HG03342 (cell line): ENCODE results near the gene DGCR2.
"Not testable (repeated sequence)": the region's sequence is repeated elsewhere in the genome, so short reads cannot be mapped to it uniquely, and the experiment has no call there.

Source experiments
- ATAC-seq: cut with Tn5 transposase; IDR thresholded peaks from one replicate; pipeline ENCODE4 v1.9.1; 2021; ENCODE audit warnings: mild to moderate bottlenecking, moderate library complexity; ENCODE audit not compliant: unreplicated experiment

Gene DGCR2

DNA sequence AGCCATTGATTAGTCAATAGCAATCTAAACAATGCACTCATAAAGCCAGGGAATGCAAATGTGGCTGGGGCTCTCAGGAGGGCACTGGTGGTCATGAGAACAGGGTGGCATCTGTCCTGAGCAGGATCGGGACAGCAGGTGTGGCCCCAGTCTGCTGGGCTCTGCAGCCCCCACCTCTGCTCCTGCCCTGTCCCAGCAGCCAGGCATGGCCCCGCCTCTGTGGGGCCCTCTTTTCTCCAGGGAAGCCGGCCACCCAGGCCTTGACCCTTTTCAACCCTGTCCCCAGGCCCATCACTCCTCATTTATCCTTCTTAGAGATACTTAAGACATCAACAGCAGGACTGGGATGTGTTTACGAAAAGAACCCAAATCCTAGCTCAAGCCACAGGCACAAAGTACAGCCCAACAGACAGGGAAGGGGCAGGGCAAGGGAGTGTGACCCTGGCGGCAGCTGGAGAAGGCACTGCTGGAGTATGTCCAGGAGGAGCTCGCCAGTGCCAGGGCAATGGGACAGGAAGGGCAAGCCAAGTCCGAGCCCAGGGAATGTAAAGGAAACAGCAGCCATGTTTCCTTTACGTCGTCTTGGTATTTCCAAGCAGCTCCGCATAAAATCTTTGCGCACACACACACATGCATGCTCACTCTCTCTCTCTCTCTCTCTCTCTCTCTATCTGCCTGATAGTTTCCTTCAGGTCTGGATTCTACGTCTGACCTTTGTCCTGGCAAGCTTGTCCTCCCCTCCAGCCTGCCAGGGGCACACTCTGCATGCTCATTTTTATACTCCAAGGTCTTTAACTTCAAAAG, 59.9 kb downstream of the DGCR2 start:
- ATAC-seq: no peak

DNA sequence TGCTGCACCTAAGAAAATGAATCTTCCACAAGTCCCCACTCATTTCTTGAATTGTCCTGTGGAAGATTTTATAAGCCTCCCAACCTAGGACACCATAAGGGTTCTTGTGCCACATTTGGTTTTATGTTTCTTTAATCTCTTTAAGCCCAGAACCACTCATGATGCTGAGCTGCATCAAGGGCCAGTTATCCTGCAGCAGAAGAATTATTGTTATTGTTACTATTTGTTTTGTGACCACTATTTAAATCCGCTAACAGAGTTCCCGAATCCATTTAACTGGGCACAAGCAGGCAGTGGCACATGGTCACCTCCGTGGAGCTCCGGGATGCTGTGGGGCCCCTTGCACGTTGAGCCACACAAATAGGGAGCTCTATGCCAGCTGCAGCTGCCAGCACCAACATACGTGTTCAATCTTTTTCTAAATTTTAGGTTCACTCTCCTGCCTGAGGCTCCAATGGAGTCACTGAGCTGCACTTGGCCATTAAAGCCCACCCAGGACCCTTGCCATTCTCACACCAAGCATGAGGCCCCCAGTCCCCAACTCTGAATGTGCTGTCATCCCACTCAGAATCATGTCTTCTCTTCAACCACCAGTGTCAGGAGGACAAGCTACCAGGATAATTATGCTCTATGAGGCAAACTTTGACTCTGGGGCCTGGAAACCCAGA, 60.6 kb downstream of the DGCR2 start:
- no peak for ATAC-seq

- no peak for ATAC-seq
Measured at GRCh38 chr22:19060356-19061009, 61.7 kb downstream of the DGCR2 start.

DNA sequence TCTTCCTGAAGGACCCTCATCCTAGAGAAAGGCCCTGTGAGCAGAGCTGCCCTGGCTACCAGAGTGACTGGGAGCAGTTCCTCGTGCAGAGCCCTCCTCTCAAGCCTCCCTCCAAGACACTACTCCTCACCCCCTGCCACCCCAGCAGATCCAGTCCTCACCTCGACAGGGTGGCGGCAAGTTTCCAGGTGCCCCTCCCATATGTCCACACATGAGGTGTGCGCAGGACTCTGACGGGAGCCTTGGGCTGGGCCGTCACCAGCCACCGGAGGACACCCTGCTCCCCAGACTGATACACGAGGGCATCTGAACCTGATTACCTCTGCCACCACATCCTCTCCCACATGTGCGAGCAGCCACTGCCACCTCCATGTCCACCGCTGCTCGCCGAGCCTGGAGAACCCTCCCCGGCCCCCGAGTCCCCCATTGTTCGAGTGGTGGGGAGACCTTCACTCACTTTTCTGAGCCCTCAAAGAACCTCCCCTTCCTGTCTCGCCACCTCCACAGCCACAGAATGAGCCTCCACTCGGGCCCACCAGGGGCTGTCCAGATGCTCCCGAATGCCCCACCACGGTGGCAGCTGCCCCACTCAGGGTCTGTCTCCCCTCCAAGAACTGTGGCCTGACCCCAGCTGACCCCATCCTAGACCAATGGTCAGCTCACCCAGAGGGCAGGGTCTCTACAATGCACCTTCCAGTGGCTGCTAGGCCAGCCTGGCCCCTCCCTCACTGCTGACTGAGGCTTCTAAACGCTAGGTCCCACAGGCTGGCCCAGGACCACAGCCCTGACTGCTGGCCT, 62.5 kb downstream of the DGCR2 start:
- ATAC-seq: no peak

DNA sequence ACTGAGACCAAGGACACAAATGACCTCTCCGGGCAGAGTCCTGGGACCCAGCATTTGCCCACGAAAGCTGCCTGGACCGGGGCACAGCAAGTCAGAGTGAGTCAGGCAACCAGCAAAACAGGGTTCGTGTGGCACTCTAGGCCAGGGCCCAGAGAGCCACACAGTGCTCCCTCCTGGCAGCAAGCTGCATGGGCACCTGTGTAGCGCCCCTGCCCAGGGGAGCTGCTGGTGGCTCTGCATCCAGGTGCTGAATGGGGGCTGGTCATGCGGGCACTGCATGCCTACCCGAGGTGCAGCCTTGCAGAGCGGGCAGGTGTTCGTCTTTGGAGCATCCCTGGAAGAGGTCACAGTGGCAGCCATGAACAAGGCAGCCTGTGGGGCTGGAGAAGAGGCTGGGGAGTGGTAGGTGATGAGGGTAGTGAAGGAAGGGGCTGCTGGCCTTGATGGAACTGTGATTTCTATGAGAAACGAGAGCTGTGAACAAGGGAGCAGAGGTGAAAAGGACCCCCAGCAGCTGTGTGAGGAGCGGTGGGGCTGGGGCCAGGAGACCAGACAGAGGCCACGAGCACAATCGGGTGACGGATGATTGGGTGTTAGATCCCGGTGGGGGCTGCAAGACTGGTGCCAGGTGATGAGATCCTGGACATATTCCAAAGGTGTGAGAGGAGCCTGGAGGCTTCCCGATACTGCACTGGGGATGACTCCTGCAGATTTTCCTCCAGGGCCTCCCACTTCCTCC, 63.3 kb downstream of the DGCR2 start:
- ATAC-seq: no peak

DNA sequence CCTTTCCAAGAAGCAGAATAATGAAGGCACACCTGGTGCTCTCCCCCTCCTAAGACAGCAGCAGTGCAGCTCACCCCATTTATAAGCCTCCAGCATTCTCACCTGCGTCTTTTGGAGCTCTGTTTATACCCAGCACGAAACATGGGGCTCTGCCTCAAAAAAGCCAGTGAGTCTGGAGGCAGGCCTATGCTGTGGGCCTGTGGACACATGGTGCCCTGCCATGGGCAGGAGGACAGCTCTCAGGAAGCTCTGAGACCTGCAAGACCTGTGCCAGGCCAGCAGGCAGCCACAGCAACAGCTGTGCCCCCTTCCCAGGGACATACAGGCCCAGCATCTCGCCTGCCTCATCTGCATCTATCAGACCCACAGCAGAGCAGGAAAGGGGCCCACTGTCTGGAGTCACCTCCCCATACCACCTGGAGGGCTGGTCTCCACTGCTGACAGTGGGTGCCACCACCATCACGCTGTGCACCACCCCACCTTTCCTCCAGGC, 64.2 kb downstream of the DGCR2 start:
- no peak for ATAC-seq

DNA sequence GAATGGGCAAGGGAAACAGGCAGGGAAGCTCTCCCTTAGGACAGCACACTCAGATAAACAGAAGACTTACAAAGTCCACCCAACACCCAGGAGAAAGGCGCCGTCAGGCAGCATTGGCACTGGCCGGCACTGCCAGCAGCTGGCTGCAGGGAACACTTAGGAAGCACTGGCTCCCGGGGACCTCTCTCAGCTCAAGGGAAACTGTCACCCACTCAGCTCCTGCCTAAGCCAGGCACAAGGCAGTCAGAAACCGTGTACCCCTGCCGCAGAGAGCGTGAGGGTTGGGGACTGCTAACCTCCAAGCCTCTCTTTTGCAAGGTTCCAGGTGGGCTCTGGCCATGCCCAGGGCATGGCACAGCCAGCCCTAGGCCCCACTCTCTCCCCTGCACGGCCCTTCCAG, 64.7 kb downstream of the DGCR2 start:
- ATAC-seq: no peak

DNA sequence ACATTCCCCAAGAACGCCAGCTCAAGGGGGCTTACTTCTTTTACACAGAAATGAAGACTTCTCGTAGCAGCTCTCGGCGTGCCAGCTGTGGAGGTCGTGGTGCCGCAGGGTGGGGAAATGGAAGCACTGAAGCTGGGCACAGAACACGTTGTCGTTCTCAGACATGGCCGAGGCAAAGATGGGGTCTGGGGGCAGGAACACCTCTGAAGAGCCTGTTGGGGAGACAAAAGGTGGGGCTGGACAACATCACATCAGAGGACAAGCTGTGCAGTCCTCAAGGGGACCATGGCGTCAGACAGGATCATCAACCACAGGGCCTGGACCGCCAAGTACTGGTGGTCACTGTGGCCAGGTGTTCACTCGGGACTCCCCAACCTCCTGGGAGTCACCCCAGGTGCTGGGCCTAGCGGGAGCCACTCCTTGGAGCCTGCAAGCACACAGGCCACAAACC, 65.2 kb downstream of the DGCR2 start:
- ATAC-seq: no peak

GRCh38 chr22:19055801-19056200, 66.4 kb downstream of the DGCR2 start:
- ATAC-seq: no peak

- ATAC-seq: no peak
Measured at GRCh38 chr22:19052941-19053541, 69.2 kb downstream of the DGCR2 start.

DNA sequence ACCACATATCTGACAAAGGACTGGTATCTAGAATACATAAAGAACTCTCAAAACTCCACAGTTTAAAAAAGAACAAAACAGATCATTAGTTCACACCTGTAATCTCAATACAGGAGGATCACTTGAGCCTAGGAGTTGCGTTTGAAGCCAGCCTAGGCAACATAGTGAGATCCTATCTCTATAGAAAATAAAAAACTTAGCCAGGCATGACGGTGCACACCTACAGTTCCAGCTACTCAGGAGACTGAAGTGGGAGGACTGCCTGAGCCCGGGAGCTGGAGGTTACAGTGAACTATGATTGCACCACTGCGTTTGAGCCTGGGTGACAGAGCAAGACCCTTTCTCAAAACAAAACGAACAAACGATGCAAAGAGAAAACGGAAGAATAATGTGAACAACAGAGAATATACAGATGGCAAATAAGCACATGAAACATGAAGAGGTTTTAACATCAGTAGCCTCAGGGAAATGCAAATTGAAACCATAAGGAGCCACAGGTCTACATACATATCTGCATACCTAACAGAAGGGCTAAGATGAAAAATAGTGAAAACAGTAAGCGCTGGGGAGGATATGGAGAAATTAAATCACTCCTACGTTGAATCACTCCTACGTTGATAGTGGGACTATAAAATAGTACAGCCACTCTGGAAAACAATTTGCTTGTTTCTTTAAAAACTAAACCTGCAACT, 70.7 kb downstream of the DGCR2 start:
- ATAC-seq: no peak

DNA sequence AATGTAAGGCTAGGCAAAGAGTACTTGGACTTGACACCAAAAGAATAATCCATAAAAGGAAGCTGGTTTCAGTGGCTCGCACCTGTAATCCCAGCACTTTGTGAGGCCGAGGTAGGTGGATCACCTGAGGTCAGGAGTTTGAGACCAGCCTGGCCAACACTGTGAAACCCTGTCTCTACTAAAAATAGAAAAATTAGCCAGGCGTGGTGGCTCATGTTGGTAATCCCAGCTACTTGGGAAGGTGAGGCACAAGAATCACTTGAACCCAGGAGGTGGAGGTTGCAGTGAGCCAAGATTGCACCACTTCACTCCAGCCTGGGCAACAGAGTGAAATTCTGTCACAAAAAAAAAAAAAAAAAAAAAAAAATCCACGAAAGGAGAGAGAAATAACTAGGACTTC, 71.4 kb downstream of the DGCR2 start:
- not testable (repeated sequence) for ATAC-seq

DNA sequence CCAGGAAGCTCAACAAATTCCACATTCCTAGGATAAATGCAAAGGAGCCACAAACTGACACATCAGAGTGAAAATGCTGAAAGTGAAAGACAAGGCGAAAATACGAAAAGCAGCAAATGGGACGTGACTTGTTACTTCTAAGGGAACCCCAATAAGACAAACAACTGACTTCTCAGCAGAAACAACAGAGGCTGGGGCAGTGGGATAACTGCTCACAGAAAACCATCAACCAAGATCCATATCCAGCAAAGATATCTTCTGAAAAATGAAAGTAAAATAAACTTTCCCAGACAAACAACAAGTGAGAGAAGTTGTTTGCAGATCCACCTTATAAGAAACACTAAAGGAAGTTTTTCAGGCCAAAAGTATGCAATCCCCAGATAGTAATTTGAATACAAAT, 72.1 kb downstream of the DGCR2 start:
- no peak for ATAC-seq

- no peak for ATAC-seq
Measured at GRCh38 chr22:19048531-19048930, 73.7 kb downstream of the DGCR2 start.

GRCh38 chr22:19047993-19048392, 74.2 kb downstream of the DGCR2 start:
- ATAC-seq: no peak

DNA sequence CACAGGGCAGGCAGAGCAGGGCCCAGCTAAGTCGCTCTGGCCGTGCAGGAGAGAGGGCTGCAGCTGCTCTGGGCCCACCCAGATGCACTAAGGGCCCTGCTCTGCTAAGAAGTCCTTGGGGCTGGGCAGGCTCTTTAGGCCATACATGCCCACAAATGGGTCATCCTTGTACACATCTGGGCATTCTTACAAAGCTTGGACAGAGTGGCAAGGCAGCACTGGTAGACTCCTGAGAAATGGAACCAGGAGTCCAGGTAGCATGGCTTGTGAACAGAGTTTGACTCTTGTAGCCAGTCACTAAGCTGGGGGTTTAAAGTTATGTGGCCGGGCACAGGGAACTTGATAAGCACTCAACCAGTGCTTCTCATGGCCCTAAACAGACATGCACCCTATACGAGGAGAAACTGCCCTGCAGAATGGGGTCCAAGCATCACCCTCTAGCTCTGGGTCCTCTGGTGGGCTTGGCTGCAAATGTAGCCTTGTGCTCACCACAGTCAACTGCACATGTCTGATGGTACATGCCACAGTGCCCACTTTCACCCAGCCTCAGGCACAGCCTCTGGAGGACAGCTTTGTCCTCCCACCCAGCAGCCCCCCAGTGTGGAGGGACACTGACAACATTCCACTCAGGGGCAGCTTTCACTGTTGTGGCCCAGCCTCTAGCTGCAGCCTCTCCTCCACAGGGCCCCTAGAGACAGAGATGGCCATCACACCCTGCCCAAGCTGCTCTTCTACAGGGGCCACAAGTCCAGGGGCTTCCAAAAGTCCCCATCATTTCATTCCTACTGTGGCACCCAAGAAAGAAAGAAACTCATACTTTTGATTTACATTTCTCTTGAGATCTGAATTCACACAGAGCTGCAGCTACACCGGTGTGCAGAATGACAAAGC, 75.2 kb downstream of the DGCR2 start:
- no peak for ATAC-seq

DNA sequence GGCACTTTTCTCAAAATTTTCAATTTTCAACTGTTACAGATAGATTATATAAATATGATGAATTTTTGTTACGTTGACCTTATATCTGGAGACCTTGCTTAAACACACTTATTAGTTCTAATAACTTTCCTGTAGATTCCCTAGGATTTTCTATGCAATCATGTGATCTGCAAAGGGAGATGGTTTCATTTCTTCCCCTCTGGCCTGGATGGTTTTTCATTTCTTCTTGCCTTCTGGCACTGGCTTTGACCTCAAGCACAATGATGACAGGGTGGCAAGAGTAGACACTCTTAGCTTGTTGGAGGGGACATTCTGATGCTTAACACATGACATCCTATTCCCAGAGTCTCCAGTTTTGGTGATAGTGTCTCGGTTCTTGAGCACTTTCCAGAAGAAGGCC, 75.9 kb downstream of the DGCR2 start:
- ATAC-seq: no peak

DNA sequence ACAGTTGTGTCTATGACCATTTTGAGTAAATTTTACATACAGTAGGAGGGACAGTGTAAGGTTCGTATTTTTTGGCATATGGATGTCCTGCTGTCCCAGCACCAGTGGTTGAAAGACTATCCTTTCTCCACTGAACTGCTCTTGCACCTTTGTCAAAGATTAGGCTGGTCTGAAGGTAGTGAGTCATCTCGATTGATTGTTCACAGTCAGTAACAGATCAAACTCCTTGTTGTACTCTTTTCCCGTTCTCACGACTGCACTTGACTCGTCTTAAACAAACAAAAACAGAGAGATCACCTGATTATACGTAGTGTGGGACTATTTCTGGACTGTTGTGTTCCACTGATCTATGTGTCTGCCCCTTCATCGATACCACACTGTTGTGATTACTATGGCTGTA, 77.1 kb downstream of the DGCR2 start:
- no peak for ATAC-seq
